Activated T-helper 17 cell treated with anti-CD3 and anti-CD28 coated beads, Interleukin-2, amount 50 U/mL, for 72 hours (primary cell): Measurements from ENCODE around the gene GJE1. TPM values are rescaled to one million over a fixed set of nuclear protein-coding genes. Genes with fewer than 3 reads are reported as not detected.

Experiments used
- ATAC-seq: fragments of 150-1000 bp; cut with Tn5 transposase; replicated peaks from 2 replicates; pipeline ENCODE4 v1.10.0; 2021; ENCODE audit warnings: mild to moderate bottlenecking, moderate library complexity
- H3K27ac Mint-ChIP-seq: one replicate; pipeline ENCODE4 v1.8.0; 2022; ENCODE audit warnings: mixed read lengths
- H3K27me3 Mint-ChIP-seq: one replicate; pipeline ENCODE4 v1.8.0; 2022; ENCODE audit warnings: mixed read lengths
- H3K36me3 Mint-ChIP-seq: one replicate; pipeline ENCODE4 v1.8.0; 2022; ENCODE audit warnings: low read depth, mild to moderate bottlenecking, mixed read lengths
- H3K4me1 Mint-ChIP-seq: one replicate; pipeline ENCODE4 v1.8.0; 2022; ENCODE audit warnings: mixed read lengths
- H3K4me3 Mint-ChIP-seq: one replicate; pipeline ENCODE4 v1.8.0; 2022; ENCODE audit warnings: mild to moderate bottlenecking, mixed read lengths
- H3K9me3 Mint-ChIP-seq: one replicate; pipeline ENCODE4 v1.8.0; 2022; ENCODE audit warnings: mixed read lengths
- total RNA-seq, 2 donors: library from RNA; stranded (reverse); gene quantifications; one replicate each; pipeline ENCODE4 v1.2.3, GENCODE V29; 2022

The GJE1 gene
- total RNA-seq, 2 donors from 2014 or later = not detected

- ATAC-seq = no peak
- no peaks in the 10 kb centered on the region for H3K27me3 Mint-ChIP-seq
- no peak overlapping the region for H3K27ac Mint-ChIP-seq
- H3K36me3 Mint-ChIP-seq = peaks cover 56% of the 10 kb centered on the region
- H3K4me3 Mint-ChIP-seq = no peak overlapping the region
- peaks cover 23% of the 10 kb centered on the region for H3K4me1 Mint-ChIP-seq
- peaks cover 3% of the 10 kb centered on the region for H3K9me3 Mint-ChIP-seq
Measured at GRCh38 chr6:142182004-142182403, 49.3 kb downstream of the GJE1 start.

DNA sequence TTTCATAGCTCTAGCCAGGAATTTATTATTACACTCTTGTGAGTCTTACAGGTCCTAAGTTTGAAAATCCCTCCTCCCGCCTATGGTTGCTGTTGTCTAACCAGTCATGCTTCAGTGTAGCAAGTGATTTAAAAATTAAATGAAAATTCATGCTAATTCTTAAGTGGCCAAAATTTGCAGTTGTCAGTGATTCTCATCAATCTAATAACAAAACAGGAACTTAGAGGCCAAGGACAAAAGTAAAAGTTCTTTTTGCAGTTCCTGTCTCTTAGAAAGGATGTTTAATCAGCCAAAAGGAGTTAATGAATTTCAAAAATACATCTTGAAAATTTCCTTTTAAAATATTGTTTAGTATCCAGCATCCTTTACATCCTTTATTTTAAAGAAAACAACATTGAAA, 50.6 kb downstream of the GJE1 start:
- H3K27me3 Mint-ChIP-seq = no peaks in the 10 kb centered on the region
- H3K27ac Mint-ChIP-seq = no peak overlapping the region
- H3K4me1 Mint-ChIP-seq = peaks cover 23% of the 10 kb centered on the region
- H3K36me3 Mint-ChIP-seq = peaks cover 43% of the 10 kb centered on the region
- H3K9me3 Mint-ChIP-seq = no peaks in the 10 kb centered on the region
- no peak for ATAC-seq
- H3K4me3 Mint-ChIP-seq = no peak overlapping the region

GRCh38 chr6:142184307-142184706, 51.6 kb downstream of the GJE1 start:
- Mint-ChIP-seq H3K27ac (no peak overlapping the region), H3K9me3 (no peaks in the 10 kb centered on the region), H3K36me3 (peaks cover 37% of the 10 kb centered on the region), H3K4me1 (peaks cover 23% of the 10 kb centered on the region), H3K27me3 (no peaks in the 10 kb centered on the region), H3K4me3 (no peak overlapping the region)
- no peak for ATAC-seq

Other genes starting within 250 kb of the GJE1 start
- gene NMBR, start 14.2 kb downstream of the GJE1 start, total RNA-seq = not detected
- gene VTA1, start 14.3 kb downstream of the GJE1 start, total RNA-seq = 10 to 100 TPM; 40.6 to 49.0 TPM
- gene ADGRG6, start 169.1 kb downstream of the GJE1 start, total RNA-seq = under 1 TPM in 1 of 2 donors, not detected in 1; 0.11 TPM